Endometrial microvascular endothelial cells (primary cell): Measurements from ENCODE around the gene UROS. TPM values are rescaled to one million over a fixed set of nuclear protein-coding genes. Genes with fewer than 3 reads are reported as not detected.

Source experiments
- total RNA-seq: library from RNA; depleted of rRNA; stranded (reverse); fragments of >200 nt; gene quantifications from one replicate; pipeline ENCODE4 v1.2.3, GENCODE V29; 2015; ENCODE audit errors: inconsistent ontology term

Gene UROS
- total RNA-seq, 1 donor from 2014 or later, result 67.1 TPM

Other genes with a start within 250 kb of the UROS start
- gene TEX36, start 140.1 kb downstream of the UROS start, total RNA-seq, result not detected
- gene EDRF1, start 103.5 kb downstream of the UROS start, total RNA-seq, result 17.8 TPM
- not detected for gene MMP21, start 47.4 kb downstream of the UROS start, total RNA-seq
- 76.3 TPM for gene BCCIP, start 288 bp upstream of the UROS start, total RNA-seq
- gene DHX32, start 58.0 kb upstream of the UROS start, total RNA-seq, result 47.0 TPM
- gene FANK1, start 73.3 kb upstream of the UROS start, total RNA-seq, result 3.7 TPM